HepG2 (cell line): ENCODE results near the gene CACNA2D3.

Source experiments
- CREB1 ChIP-seq, 2 experiments: fragments of 450-650 bp in 1 of 2; IDR thresholded peaks; 2 replicates each; pipeline ENCODE4 v1.6.1; 2016 to 2017; ENCODE audit warnings: control low read depth in 1 of 2, mild to moderate bottlenecking in 1 of 2, missing compliant biosample characterization in 1 of 2, missing genetic modification characterization in 1 of 2
- ESRRA ChIP-seq: sonication (generic); formaldehyde crosslinking; IDR thresholded peaks from 2 replicates; pipeline ENCODE4 v1.5.1; 2020; ENCODE audit warnings: mild to moderate bottlenecking, low read depth, missing genetic modification reagents
- GFI1 ChIP-seq: sonication (generic); formaldehyde crosslinking; IDR thresholded peaks from 2 replicates; pipeline ENCODE4 v1.5.0; 2020; ENCODE audit warnings: missing genetic modification reagents, mild to moderate bottlenecking, borderline replicate concordance
- NFIB ChIP-seq: sonication (generic); formaldehyde crosslinking; IDR thresholded peaks from 2 replicates; pipeline ENCODE4 v1.9.0; 2021; ENCODE audit warnings: missing genetic modification reagents, mild to moderate bottlenecking, borderline replicate concordance
- PHF8 ChIP-seq: sonication (generic); formaldehyde crosslinking; IDR thresholded peaks from 2 replicates; pipeline ENCODE4 v1.5.0; 2020; ENCODE audit warnings: missing genetic modification reagents
- POLR2AphosphoS2 ChIP-seq: IDR thresholded peaks from 2 replicates; pipeline ENCODE4 v1.6.1; 2011; ENCODE audit warnings: low read depth, low read length, improper control_type of control experiment
- POLR2AphosphoS5 ChIP-seq: IDR thresholded peaks from 2 replicates; pipeline ENCODE4 v1.6.1; 2012; ENCODE audit warnings: low read depth, low read length
- RAD21 ChIP-seq: fragments of 450-650 bp; formaldehyde crosslinking; IDR thresholded peaks from 2 replicates; pipeline ENCODE4 v1.5.0; 2020; ENCODE audit warnings: mild to moderate bottlenecking
- TF ChIP-seq, protein P1 (sequence below): sonication (generic); formaldehyde crosslinking; IDR thresholded peaks from 2 replicates; pipeline ENCODE4 v1.5.1; 2020; ENCODE audit warnings: mild to moderate bottlenecking, missing genetic modification reagents
- TF ChIP-seq, protein P2 (sequence below): sonication (generic); formaldehyde crosslinking; IDR thresholded peaks from 2 replicates; pipeline ENCODE4 v1.5.0; 2020; ENCODE audit warnings: mild to moderate bottlenecking, missing genetic modification reagents, moderate library complexity
- TF ChIP-seq, protein P3 (sequence below): sonication (generic); formaldehyde crosslinking; IDR thresholded peaks from 2 replicates; pipeline ENCODE4 v1.8.1; 2023; ENCODE audit warnings: mild to moderate bottlenecking, moderate library complexity, missing genetic modification reagents
- TF ChIP-seq, protein P4 (sequence below): sonication (generic); formaldehyde crosslinking; conservative IDR thresholded peaks from 2 replicates; pipeline ENCODE4 v1.4.0; 2020; ENCODE audit warnings: missing genetic modification reagents
- TF ChIP-seq, protein P5 (sequence below): sonication (generic); formaldehyde crosslinking; IDR thresholded peaks from 2 replicates; pipeline ENCODE4 v1.4.0; 2020; ENCODE audit warnings: missing genetic modification reagents

DNA sequence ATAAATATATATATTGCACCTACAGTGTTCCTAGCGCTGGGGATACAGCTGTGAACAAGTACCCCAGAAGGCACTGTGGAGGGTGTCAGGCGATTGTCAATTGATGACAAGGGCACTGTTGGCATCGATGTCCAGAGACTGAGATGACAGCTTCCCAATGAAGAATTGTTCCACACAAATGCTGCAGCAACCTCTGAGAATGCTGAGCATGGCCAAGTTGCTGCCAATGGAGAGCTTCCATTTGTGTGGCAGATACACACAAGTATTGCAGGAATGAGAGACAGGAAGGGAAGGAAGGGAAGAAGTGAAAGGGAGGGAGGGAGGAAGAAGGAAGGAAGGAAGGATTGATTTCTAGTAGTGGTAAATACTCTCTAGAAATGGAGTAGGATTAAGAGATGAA is 783.6 kb downstream of the CACNA2D3 start:
- TF ChIP-seq, protein P1, sequence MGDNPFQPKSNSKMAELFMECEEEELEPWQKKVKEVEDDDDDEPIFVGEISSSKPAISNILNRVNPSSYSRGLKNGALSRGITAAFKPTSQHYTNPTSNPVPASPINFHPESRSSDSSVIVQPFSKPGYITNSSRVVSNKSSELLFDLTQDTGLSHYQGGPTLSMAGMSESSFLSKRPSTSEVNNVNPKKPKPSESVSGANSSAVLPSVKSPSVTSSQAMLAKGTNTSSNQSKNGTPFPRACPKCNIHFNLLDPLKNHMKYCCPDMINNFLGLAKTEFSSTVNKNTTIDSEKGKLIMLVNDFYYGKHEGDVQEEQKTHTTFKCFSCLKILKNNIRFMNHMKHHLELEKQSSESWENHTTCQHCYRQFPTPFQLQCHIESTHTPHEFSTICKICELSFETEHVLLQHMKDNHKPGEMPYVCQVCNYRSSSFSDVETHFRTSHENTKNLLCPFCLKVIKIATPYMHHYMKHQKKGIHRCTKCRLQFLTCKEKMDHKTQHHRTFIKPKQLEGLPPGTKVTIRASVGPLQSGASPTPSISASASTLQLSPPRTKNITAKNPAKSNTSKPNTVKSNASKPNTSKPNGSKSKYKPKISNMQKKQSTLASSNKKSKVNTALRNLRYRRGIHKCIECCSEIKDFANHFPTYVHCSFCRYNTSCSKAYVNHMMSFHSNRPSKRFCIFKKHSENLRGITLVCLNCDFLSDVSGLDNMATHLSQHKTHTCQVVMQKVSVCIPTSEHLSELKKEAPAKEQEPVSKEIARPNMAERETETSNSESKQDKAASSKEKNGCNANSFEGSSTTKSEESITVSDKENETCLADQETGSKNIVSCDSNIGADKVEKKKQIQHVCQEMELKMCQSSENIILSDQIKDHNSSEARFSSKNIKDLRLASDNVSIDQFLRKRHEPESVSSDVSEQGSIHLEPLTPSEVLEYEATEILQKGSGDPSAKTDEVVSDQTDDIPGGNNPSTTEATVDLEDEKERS (CRISPR knock-in tag): no peak
- TF ChIP-seq POLR2AphosphoS2 (no peak), ESRRA (no peak), CREB1 (IDR thresholded peaks at IDR 0.05) (no peak), CREB1 (CRISPR knock-in tag; IDR thresholded peaks at IDR 0.05) (no peak), PHF8 (no peak), NFIB (CRISPR knock-in tag) (no peak), POLR2AphosphoS5 (no peak), GFI1 (CRISPR knock-in tag) (no peak), RAD21 (CRISPR knock-in tag) (no peak)
- TF ChIP-seq, protein P2, sequence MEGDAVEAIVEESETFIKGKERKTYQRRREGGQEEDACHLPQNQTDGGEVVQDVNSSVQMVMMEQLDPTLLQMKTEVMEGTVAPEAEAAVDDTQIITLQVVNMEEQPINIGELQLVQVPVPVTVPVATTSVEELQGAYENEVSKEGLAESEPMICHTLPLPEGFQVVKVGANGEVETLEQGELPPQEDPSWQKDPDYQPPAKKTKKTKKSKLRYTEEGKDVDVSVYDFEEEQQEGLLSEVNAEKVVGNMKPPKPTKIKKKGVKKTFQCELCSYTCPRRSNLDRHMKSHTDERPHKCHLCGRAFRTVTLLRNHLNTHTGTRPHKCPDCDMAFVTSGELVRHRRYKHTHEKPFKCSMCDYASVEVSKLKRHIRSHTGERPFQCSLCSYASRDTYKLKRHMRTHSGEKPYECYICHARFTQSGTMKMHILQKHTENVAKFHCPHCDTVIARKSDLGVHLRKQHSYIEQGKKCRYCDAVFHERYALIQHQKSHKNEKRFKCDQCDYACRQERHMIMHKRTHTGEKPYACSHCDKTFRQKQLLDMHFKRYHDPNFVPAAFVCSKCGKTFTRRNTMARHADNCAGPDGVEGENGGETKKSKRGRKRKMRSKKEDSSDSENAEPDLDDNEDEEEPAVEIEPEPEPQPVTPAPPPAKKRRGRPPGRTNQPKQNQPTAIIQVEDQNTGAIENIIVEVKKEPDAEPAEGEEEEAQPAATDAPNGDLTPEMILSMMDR: no peak
- TF ChIP-seq, protein P3, sequence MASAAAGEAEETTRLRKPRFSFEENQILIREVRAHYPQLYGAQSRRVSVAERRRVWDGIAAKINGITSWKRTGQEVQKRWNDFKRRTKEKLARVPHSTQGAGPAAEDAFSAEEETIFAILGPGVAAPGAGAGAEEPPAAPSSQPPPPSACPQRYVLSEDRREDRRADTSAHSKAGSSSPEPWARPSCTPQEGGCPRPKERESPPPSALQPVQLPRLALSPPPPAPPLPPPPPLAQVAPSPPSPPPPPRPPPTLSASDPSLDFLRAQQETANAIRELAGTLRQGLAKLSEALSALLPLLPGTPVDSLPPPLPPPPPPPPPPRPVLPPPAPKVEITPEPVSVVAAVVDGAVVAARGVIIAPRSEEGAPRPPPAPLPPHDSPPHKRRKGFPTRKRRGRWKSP (CRISPR knock-in tag): no peak
- TF ChIP-seq, protein P4, sequence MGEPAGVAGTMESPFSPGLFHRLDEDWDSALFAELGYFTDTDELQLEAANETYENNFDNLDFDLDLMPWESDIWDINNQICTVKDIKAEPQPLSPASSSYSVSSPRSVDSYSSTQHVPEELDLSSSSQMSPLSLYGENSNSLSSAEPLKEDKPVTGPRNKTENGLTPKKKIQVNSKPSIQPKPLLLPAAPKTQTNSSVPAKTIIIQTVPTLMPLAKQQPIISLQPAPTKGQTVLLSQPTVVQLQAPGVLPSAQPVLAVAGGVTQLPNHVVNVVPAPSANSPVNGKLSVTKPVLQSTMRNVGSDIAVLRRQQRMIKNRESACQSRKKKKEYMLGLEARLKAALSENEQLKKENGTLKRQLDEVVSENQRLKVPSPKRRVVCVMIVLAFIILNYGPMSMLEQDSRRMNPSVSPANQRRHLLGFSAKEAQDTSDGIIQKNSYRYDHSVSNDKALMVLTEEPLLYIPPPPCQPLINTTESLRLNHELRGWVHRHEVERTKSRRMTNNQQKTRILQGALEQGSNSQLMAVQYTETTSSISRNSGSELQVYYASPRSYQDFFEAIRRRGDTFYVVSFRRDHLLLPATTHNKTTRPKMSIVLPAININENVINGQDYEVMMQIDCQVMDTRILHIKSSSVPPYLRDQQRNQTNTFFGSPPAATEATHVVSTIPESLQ (CRISPR knock-in tag): no peak
- TF ChIP-seq, protein P5, sequence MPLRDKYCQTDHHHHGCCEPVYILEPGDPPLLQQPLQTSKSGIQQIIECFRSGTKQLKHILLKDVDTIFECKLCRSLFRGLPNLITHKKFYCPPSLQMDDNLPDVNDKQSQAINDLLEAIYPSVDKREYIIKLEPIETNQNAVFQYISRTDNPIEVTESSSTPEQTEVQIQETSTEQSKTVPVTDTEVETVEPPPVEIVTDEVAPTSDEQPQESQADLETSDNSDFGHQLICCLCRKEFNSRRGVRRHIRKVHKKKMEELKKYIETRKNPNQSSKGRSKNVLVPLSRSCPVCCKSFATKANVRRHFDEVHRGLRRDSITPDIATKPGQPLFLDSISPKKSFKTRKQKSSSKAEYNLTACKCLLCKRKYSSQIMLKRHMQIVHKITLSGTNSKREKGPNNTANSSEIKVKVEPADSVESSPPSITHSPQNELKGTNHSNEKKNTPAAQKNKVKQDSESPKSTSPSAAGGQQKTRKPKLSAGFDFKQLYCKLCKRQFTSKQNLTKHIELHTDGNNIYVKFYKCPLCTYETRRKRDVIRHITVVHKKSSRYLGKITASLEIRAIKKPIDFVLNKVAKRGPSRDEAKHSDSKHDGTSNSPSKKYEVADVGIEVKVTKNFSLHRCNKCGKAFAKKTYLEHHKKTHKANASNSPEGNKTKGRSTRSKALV (CRISPR knock-in tag): no peak
